ENCODE results near the gene PITPNC1. TPM values are rescaled to one million over a fixed set of nuclear protein-coding genes. Genes with fewer than 3 reads are reported as not detected.

Gene PITPNC1
- total and polyA plus RNA-seq, 2 donors (not counting 3 experiments of a cell fraction or from before 2014, with no cell fraction given): 2.4 to 9.6 TPM

DNA sequence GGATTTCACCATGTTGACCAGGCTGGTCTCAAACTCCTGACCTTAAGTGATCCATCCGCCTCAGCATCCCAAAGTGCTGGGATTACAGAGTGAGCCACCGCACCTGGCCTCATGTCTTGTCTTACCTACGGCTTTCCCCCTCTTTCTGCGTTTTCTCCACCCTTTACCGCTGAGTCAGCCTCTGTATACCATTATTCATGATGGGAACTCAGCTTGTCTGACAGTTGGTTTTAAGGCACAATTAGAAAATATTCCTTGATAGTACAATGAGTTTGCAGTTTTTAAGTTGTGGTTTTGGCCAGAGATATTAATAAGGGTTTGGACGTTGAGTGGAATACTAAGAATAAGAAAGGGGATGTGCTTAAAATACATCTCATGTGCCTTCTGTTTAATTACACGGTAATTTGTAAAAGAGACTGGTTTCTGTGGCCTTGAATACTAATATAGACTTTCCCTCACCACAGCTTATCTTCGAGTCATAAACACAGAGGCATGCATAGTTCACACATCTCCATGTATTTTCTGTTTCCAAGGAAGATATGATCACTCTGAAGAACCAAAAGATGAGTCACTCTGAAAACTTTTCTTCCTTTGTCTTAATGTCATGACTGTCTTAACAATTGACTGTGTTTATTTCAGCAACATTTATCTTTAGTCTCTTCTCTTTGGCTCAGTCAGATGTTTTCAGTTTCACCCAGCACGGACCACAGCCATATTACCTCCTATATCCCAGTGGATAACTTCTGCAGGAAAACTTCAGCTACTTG, 54.4 kb downstream of the PITPNC1 start:
- Histone ChIP-seq H2AFZ (ENCODE audit: low read depth, low read length) (no peak overlapping the region), H3K9me3 (replicated peaks; ENCODE audit: control insufficient read depth, insufficient read depth, low read length) (no peaks in the 10 kb centered on the region), H3K9ac (replicated peaks; ENCODE audit: extremely low read depth, insufficient read depth, low read length) (no peak overlapping the region), H3K9me1 (replicated peaks; ENCODE audit: control insufficient read depth, extremely low read depth, insufficient read depth, low read length) (no peaks in the 10 kb centered on the region), H3K27ac (ENCODE audit: insufficient read depth, low read depth, low read length) (peak overlapping the region; percentile 23), H3K4me2 (ENCODE audit: insufficient read depth, low read length) (peak overlapping the region; percentile 14), H3K79me2 (ENCODE audit: control insufficient read depth, insufficient read depth, low read length) (no peaks in the 10 kb centered on the region), H3K27me3 (ENCODE audit: control insufficient read depth in 2 of 2, insufficient read depth in 2 of 2, low read length in 2 of 2) (no peaks in the 10 kb centered on the region), H3K4me3 (replicated peaks in 1 of 3; ENCODE audit: insufficient read depth in 1 of 3, low read depth in 1 of 3, low read length in 3 of 3) (no peak overlapping the region), H3K36me3 (ENCODE audit: control insufficient read depth in 2 of 2, extremely low read depth in 1 of 2, insufficient read depth in 2 of 2, low read length in 2 of 2) (no peaks in the 10 kb centered on the region), H4K20me1 (replicated peaks; ENCODE audit: control insufficient read depth, extremely low read depth, insufficient read depth, low read length) (no peaks in the 10 kb centered on the region), H3K4me1 (ENCODE audit: control insufficient read depth, extremely low read depth, insufficient read depth, low read length) (peaks cover 9% of the 10 kb centered on the region)
- intact Hi-C loops (cut with micrococcal nuclease) (no loop called here), dilution Hi-C loops (cut with MboI; ENCODE audit: extremely low pct_ligation_motif_present, low sequenced_read_pairs) (no loop called here)
- DNase-seq (ENCODE audit: low read depth, low spot score) (peak; percentile 47), FAIRE-seq (peak; percentile 81)
- ChIA-PET CTCF (interaction anchor here (0.6 to 2.2 kb wide), 6 partner anchors 9 to 735 kb away, joined by 3 to 12 read pairs (median 4); no protein-coding TSS in a partner anchor), POLR2A (interaction anchor here (0.7 kb wide), 1 partner anchor 188 kb away, joined by 3 read pairs; no protein-coding TSS in a partner anchor)
- TF ChIP-seq POLR2A (IDR thresholded peaks at IDR 0.05; ENCODE audit: low read depth, low read length) (no peak), FOS (IDR thresholded peaks at IDR 0.05; ENCODE audit: borderline replicate concordance, insufficient read depth, low read length) (peak; percentile 76), JUN (IDR thresholded peaks at IDR 0.05; ENCODE audit: borderline replicate concordance, insufficient read depth, insufficient read length, low read depth) (peak; percentile 62), GATA2 (IDR thresholded peaks at IDR 0.05; ENCODE audit: insufficient read depth, insufficient read length, low read depth, low read length) (peak; percentile 69), EZH2 (IDR thresholded peaks at IDR 0.05; ENCODE audit: borderline replicate concordance, low read depth, low read length, severe bottlenecking) (no peak), POLR2AphosphoS5 (IDR thresholded peaks at IDR 0.05; ENCODE audit: insufficient read depth, low read depth, low read length) (no peak), MYC (IDR thresholded peaks at IDR 0.05; ENCODE audit: low read depth, low read length) (no peak)
- TF ChIP-seq, protein P1, sequence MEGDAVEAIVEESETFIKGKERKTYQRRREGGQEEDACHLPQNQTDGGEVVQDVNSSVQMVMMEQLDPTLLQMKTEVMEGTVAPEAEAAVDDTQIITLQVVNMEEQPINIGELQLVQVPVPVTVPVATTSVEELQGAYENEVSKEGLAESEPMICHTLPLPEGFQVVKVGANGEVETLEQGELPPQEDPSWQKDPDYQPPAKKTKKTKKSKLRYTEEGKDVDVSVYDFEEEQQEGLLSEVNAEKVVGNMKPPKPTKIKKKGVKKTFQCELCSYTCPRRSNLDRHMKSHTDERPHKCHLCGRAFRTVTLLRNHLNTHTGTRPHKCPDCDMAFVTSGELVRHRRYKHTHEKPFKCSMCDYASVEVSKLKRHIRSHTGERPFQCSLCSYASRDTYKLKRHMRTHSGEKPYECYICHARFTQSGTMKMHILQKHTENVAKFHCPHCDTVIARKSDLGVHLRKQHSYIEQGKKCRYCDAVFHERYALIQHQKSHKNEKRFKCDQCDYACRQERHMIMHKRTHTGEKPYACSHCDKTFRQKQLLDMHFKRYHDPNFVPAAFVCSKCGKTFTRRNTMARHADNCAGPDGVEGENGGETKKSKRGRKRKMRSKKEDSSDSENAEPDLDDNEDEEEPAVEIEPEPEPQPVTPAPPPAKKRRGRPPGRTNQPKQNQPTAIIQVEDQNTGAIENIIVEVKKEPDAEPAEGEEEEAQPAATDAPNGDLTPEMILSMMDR (IDR thresholded peaks at IDR 0.05; ENCODE audit: extremely low read depth in 1 of 2, insufficient read depth in 1 of 2, low read depth in 1 of 2, low read length in 2 of 2): no peak
- TF ChIP-seq, protein P2, sequence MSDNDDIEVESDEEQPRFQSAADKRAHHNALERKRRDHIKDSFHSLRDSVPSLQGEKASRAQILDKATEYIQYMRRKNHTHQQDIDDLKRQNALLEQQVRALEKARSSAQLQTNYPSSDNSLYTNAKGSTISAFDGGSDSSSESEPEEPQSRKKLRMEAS (IDR thresholded peaks at IDR 0.05; ENCODE audit: insufficient read depth, insufficient read length): no peak
- no TSS peak for BruUV-seq (replicated peaks)

Data from endothelial cell of umbilical vein (primary cell).